ENCODE data around the gene ZNF341. TPM values are rescaled to one million over a fixed set of nuclear protein-coding genes. Genes with fewer than 3 reads are reported as not detected.

ZNF341 gene
- total and polyA plus RNA-seq, 2 of the 8 experiments (the other 6 are each of a cell fraction or from before 2014, with no cell fraction given): 5.8 to 6.4 TPM

DNA sequence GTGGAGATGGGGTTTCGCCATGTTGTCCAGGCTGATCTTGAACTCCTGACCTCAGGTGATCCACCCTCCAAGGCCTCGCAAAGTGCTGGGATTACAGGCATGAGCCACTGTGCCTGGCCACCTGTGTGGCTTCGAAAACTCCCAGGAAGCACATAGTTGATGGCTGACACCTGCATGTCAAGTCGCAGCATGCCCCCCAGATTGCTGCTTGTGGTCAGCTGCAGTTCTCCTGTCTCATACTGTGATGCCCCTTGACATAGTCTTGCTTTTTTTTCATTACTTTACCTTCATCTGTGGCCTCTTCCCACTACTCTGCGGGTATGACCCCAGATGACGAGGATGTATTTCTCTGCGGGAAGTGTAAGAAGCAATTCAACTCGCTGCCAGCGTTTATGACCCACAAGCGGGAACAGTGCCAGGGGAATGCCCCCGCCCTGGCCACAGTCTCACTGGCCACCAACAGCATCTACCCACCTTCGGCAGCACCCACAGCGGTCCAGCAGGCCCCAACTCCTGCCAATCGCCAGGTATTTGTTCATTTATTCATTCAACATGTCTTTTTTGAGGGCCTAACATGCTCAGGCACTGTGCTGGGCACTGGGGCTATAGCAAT, 13.1 kb downstream of the ZNF341 start:
- H2AFZ ChIP-seq (ENCODE audit: low read length): no peak overlapping the region
- FAIRE-seq: no peak
- no peak overlapping the region for H3K4me3 ChIP-seq (ENCODE audit: extremely low read depth in 1 of 4, insufficient read depth in 2 of 4, low read depth in 3 of 4, low read length in 4 of 4)
- H3K27ac ChIP-seq (ENCODE audit: low read depth, low read length): no peak overlapping the region
- no peaks in the 10 kb centered on the region for H3K36me3 ChIP-seq (ENCODE audit: control insufficient read depth in 2 of 4, insufficient read depth in 4 of 4, low read length in 3 of 4)
- no peaks in the 10 kb centered on the region for H3K27me3 ChIP-seq (replicated peaks in 1 of 4; ENCODE audit: control insufficient read depth in 3 of 4, extremely low read depth in 1 of 4, insufficient read depth in 3 of 4, low read length in 3 of 4)
- no peak overlapping the region for H2BK20ac ChIP-seq (ENCODE audit: low read length)
- no peak overlapping the region for H2BK15ac ChIP-seq (ENCODE audit: low read length)
- H4K5ac ChIP-seq (ENCODE audit: insufficient read length, low read depth, low read length): no peak overlapping the region
- H4K8ac ChIP-seq (ENCODE audit: extremely low read depth, insufficient read depth, low read length): no peak overlapping the region; the same call in 1 of the 2 replicates
- H3K56ac ChIP-seq (replicated peaks; ENCODE audit: insufficient read length, low read depth, low read length): no peak overlapping the region
- no peaks in the 10 kb centered on the region; the same call in 1 of the 2 replicates for H3K79me1 ChIP-seq (ENCODE audit: low read depth, low read length)
- no peak overlapping the region for H2AK5ac ChIP-seq (ENCODE audit: low read depth, low read length)
- H3K4me2 ChIP-seq (ENCODE audit: insufficient read depth in 1 of 2, low read depth in 2 of 2, low read length in 2 of 2): no peak overlapping the region
- DNase-seq (ENCODE audit: low read depth in 1 of 2, low spot score in 2 of 2): no peak
- CTCF ChIA-PET (ENCODE audit: partially characterized antibody): no interaction called here
- no peaks in the 10 kb centered on the region for H3K79me2 ChIP-seq (ENCODE audit: control insufficient read depth in 1 of 2, insufficient read depth in 2 of 2, low read length in 2 of 2)
- no peaks in the 10 kb centered on the region for H3K9me3 ChIP-seq (ENCODE audit: insufficient read depth in 2 of 2, low read depth in 1 of 2, low read length in 1 of 2)
- no peak overlapping the region for H3K9ac ChIP-seq (replicated peaks in 1 of 4; ENCODE audit: extremely low read depth in 1 of 4, low read depth in 3 of 4, low read length in 3 of 4)
- H3K18ac ChIP-seq (ENCODE audit: extremely low read depth, low read length): no peak overlapping the region
- H2BK120ac ChIP-seq (replicated peaks; ENCODE audit: low read depth, low read length): no peak overlapping the region
- no peak overlapping the region for H3K4ac ChIP-seq (replicated peaks; ENCODE audit: insufficient read length, low read depth, low read length)
- H4K91ac ChIP-seq (replicated peaks; ENCODE audit: insufficient read length, low read length): no peak overlapping the region
- 95% methylated on average over 14 of the region's 14 CpGs; no CpG with 5 or more reads in 1 of the 2 experiments for WGBS, 2 experiments (ENCODE audit: extremely low coverage in 1 of 2, insufficient coverage in 1 of 2, insufficient read length in 1 of 2, insufficient replicate concordance in 2 of 2, low coverage in 1 of 2, low lambda C conversion rate in 2 of 2, missing lambda C conversion rate in 1 of 2)
- peaks cover 0 to 2% (median 0%) of the 10 kb centered on the region in 4 experiments; a peak in 1 of 7 replicates for H3K4me1 ChIP-seq (replicated peaks in 1 of 4; ENCODE audit: control insufficient read depth in 3 of 4, insufficient read depth in 4 of 4, low read length in 3 of 4)
- H3K23me2 ChIP-seq (ENCODE audit: low read depth, low read length): no peaks in the 10 kb centered on the region
- H2BK5ac ChIP-seq (ENCODE audit: low read depth, low read length): no peak overlapping the region
- no peak overlapping the region for H2BK12ac ChIP-seq (ENCODE audit: low read depth, low read length)
- TF ChIP-seq GTF2F1 (IDR thresholded peaks at IDR 0.05; ENCODE audit: borderline replicate concordance, low read depth, low read length): no peak
- POLR2A ChIA-PET (ENCODE audit: partially characterized antibody): no interaction called here
- no peaks in the 10 kb centered on the region for H4K20me1 ChIP-seq (replicated peaks in 1 of 2; ENCODE audit: control insufficient read depth in 1 of 2, insufficient read depth in 2 of 2, low read length in 2 of 2)
- H3K23ac ChIP-seq (ENCODE audit: insufficient read length): no peak overlapping the region
- H3K14ac ChIP-seq (ENCODE audit: insufficient read length): no peak overlapping the region

Measured in H1 (cell line).